ENCODE data around the gene LTA. TPM values are rescaled to one million over a fixed set of nuclear protein-coding genes. Genes with fewer than 3 reads are reported as not detected.

LTA gene, protein sequence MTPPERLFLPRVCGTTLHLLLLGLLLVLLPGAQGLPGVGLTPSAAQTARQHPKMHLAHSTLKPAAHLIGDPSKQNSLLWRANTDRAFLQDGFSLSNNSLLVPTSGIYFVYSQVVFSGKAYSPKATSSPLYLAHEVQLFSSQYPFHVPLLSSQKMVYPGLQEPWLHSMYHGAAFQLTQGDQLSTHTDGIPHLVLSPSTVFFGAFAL
- not detected in 2 replicates for total RNA-seq
- polyA plus RNA-seq: not detected in 2 replicates
- not detected in 2 replicates for polyA plus RNA-seq (2012)
- not detected in 2 replicates for polyA minus RNA-seq (ENCODE audit: low replicate concordance)

DNA sequence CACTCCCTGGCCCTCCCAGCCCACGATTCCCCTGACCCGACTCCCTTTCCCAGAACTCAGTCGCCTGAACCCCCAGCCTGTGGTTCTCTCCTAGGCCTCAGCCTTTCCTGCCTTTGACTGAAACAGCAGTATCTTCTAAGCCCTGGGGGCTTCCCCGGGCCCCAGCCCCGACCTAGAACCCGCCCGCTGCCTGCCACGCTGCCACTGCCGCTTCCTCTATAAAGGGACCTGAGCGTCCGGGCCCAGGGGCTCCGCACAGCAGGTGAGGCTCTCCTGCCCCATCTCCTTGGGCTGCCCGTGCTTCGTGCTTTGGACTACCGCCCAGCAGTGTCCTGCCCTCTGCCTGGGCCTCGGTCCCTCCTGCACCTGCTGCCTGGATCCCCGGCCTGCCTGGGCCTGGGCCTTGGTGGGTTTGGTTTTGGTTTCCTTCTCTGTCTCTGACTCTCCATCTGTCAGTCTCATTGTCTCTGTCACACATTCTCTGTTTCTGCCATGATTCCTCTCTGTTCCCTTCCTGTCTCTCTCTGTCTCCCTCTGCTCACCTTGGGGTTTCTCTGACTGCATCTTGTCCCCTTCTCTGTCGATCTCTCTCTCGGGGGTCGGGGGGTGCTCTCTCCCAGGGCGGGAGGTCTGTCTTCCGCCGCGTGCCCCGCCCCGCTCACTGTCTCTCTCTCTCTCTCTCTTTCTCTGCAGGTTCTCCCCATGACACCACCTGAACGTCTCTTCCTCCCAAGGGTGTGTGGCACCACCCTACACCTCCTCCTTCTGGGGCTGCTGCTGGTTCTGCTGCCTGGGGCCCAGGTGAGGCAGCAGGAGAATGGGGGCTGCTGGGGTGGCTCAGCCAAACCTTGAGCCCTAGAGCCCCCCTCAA is at the start of gene LTA:
Gene LTA (plus strand): TSS at position 249 of the 871 bp plus-strand sequence. CDS start 454 bp downstream, at position 703.
- Histone ChIP-seq H3K27me3 (ENCODE audit: control insufficient read depth, insufficient read depth, low read length) (peaks cover 33% of the 10 kb centered on the region), H3K4me3 (replicated peaks in 1 of 4; ENCODE audit: control extremely low read depth in 1 of 4, insufficient read depth in 1 of 4, low read depth in 3 of 4, low read length in 4 of 4) (no peak within 1 kb of the TSS), H3K4me2 (ENCODE audit: extremely low read depth, insufficient read depth, low read length) (no peak within 1 kb of the TSS), H4K20me1 (ENCODE audit: control insufficient read depth, extremely low read depth, insufficient read depth, low read length) (no peaks in the 10 kb centered on the region), H2AFZ (ENCODE audit: low read length) (no peak within 1 kb of the TSS), H3K36me3 (ENCODE audit: control insufficient read depth, insufficient read depth, low read length) (no peaks in the 10 kb centered on the region), H3K27ac (ENCODE audit: insufficient read depth, low read length) (no peak within 1 kb of the TSS), H3K9ac (ENCODE audit: insufficient read depth, low read length) (no peak within 1 kb of the TSS), H3K9me3 (ENCODE audit: control insufficient read depth, insufficient read depth, low read depth, low read length) (no peaks in the 10 kb centered on the region), H3K4me1 (ENCODE audit: control insufficient read depth, extremely low read depth, insufficient read depth, low read length) (no peaks in the 10 kb centered on the region), H3K79me2 (ENCODE audit: control insufficient read depth, insufficient read depth, low read length) (no peaks in the 10 kb centered on the region)
- TF ChIP-seq CTCF (conservative IDR thresholded peaks at IDR 0.05 in 1 of 2, IDR thresholded peaks at IDR 0.05 in 1 of 2; ENCODE audit: low read depth in 1 of 2, low read length in 2 of 2): no peak
- no peak for TF ChIP-seq EZH2 (IDR thresholded peaks at IDR 0.05; ENCODE audit: low read length, missing control alignments)
- no peak for DNase-seq (ENCODE audit: low read depth in 2 of 2)

GRCh38 chr6:31525553-31525931 is 46.5 kb upstream of the LTA start:
- peak overlapping the region; percentile 20 for H2AFZ ChIP-seq (ENCODE audit: low read length)
- H3K4me2 ChIP-seq (ENCODE audit: extremely low read depth, insufficient read depth, low read length): peak overlapping the region; percentile 13
- peak overlapping the region; percentile 37 for H3K27ac ChIP-seq (ENCODE audit: insufficient read depth, low read length)

More at GRCh38 chr6:31525553-31525931, 46.5 kb upstream of the LTA start:
- Histone ChIP-seq H3K9me3 (ENCODE audit: control insufficient read depth, insufficient read depth, low read depth, low read length) (no peaks in the 10 kb centered on the region), H3K36me3 (ENCODE audit: control insufficient read depth, insufficient read depth, low read length) (peaks cover 5% of the 10 kb centered on the region), H3K27me3 (ENCODE audit: control insufficient read depth, insufficient read depth, low read length) (no peaks in the 10 kb centered on the region), H3K79me2 (ENCODE audit: control insufficient read depth, insufficient read depth, low read length) (no peaks in the 10 kb centered on the region), H3K4me3 (replicated peaks in 1 of 4; ENCODE audit: control extremely low read depth in 1 of 4, insufficient read depth in 1 of 4, low read depth in 3 of 4, low read length in 4 of 4) (no peak overlapping the region), H3K9ac (ENCODE audit: insufficient read depth, low read length) (no peak overlapping the region), H4K20me1 (ENCODE audit: control insufficient read depth, extremely low read depth, insufficient read depth, low read length) (no peaks in the 10 kb centered on the region), H3K4me1 (ENCODE audit: control insufficient read depth, extremely low read depth, insufficient read depth, low read length) (peaks cover 8% of the 10 kb centered on the region)
- TF ChIP-seq CTCF (conservative IDR thresholded peaks at IDR 0.05 in 1 of 2, IDR thresholded peaks at IDR 0.05 in 1 of 2; ENCODE audit: low read depth in 1 of 2, low read length in 2 of 2) (no peak), EZH2 (IDR thresholded peaks at IDR 0.05; ENCODE audit: low read length, missing control alignments) (no peak)
- no peak for DNase-seq (ENCODE audit: low read depth in 2 of 2)

Measured in fibroblast of lung (primary cell).